GM21515 (cell line): ENCODE data around the gene SYMPK.

ENCODE experiments used
- ATAC-seq: cut with Tn5 transposase; IDR thresholded peaks from one replicate; pipeline ENCODE4 v1.9.1; 2021; ENCODE audit not compliant: unreplicated experiment

The SYMPK gene

DNA sequence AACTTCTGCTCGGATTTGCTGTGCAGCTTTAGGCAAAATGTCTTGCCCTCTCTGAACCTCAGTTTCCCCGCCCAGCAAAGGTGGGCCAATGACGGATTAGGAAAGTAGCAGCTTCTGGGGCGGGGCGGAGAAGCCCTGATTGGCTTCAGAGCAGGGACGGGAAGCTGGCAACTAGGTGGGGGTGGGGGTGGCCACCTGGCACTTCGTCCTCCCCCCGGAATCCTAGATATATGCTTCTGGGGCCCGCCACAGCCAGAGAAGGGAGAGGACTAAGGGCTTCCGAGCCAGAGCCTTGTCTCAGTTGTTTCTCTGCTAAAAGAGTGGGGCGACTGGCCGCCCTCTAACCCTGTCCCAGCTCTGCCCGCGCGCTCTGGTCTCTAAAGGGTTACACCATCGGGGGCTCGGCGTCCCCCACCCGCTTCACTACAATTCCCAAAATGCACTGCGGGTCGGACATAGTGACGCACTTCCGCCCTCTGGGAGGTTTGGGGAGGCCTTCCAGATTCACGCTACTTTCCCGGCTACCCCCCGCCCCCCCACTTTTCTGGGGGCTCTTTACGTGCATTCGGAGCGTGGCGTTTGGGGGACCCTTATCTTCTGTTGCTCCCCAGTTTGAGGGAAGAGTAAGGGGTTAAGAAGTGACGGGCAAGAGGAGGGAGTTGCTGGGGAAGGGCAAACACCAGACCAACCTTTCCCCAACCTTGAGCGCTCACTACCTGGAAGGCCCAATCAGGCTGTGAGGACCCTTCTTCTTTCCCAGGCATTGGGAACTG is 23.7 kb upstream of the SYMPK start:
- ATAC-seq, result peak; percentile 42

DNA sequence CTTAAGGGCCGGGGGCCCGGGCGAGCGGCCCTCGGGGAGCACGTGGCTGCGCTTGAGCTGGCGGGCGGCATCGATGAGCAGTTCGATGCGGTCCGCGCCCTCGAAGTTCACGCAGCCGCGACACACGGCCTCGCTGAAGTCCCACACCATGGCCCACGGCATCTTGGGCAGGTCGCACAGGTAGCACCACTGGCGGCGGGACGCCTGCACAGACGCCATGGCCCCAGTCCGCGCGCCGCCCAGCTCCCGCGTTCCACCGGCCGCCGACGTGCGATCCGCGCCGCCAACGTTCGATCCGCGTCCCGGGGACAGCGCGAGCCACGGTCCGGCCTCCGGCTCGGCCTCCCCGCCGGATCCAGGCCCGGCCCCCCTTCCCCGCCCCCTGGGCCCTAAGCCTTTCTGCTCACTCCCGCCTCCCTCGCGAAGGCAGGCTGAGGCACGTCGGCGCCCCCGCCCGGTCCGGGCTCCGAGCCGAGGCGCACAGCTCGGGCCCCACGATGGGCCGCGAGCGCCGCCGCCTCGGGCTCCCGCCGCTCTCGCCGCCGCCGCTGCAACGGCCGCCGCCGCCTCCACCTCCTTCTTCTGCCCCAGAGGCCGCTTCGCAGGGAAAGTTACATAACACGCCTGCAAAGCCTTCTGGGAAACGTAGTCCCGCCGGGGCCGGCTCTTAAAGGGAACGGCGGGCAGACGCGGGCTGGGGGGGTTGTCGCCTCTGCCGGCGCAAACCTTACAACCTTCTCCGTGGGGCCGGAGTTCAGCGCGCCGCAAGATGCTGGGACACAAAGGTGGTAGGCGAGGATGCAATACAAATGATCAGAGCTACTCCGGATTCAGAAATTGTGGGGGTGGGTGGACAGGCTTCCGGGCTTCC is 22.8 kb upstream of the SYMPK start, which contains the start of gene IRF2BP1:
Gene IRF2BP1, minus strand, starts transcription at position 586 of the 871 bp plus-strand sequence. Its CDS starts 367 bp downstream, at position 219.
- ATAC-seq, result peak; percentile 49

DNA sequence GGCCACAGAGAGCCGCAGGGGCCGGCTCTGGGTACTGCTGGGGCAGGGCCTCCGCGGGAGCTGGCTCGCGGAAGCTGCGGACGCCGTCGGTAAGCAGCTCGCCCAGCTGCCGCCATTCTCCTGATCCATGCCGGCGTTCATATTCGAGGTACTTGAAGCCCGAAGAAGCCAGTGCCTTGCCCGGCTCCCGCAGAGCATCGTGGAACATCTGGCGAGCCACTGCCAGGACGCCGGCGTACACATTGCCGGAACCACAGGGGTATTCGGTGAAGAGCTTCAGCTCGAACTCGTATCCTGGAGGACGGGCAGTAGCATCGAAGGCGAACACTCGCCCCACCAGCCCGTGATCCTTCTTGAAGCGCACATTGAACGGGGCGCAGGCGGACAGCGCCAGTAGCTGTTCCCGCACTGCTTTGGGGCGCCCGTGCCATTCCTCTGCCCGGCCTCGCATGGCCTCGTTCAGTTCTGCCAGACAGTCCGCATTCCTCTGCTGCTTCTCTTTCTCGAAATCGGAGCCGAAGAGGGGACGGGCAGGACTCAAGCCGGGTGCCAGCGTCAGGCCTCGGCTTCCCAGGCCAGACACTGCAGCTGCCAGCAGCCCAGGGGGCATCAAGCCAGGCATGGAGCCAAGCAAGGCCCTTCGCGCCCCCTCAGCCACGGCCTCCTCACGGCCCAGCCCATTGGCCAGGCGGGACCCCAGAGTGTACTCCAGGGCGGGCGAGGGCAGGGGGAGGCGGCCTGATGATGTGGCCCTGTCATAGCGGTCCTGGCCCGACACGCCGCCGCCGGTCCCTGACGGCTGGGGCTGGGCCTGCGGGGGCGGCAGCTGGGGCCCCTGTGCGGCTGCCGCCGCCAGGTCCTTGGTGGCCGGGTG is 22.0 kb upstream of the SYMPK start:
- ATAC-seq, result no peak

DNA sequence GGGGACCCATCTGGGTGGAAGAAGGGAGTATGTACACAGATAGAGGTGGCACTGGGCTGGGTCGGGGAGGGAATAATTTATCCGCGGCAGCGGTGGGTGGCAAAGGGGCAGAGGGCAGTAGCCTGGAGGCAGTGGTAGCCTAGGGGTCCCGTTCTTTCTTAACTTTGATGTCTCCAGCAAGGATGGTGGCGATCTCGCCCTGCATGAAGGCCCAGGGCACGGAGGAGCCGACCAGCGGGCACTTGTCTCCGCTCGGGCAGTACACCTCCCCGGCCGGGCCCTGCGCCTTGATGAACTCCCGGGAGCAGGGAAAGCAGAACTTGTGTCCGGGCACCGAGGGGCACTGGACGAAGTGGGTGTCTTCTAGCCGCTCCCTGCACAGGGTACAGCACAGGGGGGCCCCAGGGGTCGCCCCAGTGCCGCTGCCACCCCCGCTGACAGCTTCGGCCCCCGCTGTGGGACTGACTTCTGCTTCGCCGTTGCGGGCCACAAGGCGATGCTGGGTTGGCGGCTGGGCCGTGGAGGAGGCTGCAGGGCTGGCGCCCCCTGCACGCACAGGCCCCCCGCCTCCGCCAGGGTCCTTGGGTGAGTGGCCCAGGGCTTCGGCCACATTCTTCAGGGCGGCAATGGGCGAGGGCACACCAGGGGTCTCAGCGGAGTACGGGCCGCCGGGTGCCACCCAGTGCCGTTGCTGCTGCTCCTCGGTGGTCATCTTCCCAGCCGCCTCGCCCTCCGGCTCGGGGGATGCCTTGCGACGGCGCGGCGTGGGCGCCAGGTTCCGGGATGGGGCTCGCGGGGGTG is 21.1 kb upstream of the SYMPK start:
- no peak for ATAC-seq

DNA sequence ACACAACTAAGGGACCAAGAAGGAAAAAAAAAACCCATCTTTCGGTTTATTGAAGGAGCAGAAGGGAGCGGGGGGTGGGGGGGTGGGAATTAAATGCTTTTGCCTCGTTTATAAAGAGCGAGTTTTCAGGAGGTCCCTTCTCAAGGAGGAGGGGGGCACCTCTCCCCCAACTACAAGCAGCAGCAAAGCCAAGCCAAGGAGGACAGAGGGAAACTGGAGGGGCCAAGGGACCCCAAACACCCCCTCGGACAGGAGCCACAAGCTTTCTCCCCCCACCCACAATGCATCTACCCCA is 20.6 kb upstream of the SYMPK start:
- no peak for ATAC-seq

DNA sequence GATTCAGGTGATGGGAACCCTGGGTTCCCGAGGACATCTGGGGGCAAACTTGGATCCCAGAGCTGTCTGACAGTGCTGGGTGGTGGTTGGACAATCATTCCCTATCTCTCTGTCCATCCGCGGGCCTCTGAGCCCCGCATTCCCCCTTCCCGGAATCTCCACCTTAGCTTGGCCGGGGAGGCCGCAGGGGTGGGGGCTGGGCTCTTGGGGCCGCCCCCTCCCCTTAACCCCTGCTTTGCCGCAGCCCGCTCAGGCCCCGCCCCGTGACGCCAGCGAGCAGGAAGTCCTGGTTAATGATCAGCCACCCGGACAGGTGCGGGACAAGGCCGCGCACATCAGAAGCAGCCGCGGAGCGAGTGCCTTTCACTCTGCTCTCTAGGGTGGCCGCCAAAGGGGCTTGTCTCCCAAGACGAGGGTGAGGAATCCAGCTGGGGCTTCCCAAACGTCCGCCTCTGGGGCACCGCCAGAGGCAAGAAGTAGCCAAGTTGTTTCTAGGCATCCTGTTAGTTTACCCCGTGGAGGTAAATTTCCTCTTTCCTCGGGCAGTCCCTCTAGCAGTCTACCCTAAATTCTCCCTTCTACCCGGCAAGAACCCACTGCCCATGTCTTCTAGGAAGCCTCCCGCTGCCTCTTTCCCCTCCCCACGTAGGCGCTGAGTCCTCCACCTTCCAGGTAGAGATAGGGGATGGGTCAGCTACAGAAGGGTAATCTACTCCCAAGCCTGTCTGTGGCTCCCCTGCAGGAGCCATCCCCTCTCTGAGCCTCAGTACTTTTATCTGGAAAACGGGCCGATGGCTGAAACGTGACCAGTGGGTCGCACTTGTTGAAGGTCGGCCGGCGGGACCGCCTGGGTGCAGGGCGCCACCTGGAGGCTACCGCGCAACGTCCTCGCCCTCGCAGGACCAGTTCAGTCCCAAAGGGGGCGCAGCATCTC is 20.0 kb upstream of the SYMPK start:
- peak; percentile 30 for ATAC-seq

DNA sequence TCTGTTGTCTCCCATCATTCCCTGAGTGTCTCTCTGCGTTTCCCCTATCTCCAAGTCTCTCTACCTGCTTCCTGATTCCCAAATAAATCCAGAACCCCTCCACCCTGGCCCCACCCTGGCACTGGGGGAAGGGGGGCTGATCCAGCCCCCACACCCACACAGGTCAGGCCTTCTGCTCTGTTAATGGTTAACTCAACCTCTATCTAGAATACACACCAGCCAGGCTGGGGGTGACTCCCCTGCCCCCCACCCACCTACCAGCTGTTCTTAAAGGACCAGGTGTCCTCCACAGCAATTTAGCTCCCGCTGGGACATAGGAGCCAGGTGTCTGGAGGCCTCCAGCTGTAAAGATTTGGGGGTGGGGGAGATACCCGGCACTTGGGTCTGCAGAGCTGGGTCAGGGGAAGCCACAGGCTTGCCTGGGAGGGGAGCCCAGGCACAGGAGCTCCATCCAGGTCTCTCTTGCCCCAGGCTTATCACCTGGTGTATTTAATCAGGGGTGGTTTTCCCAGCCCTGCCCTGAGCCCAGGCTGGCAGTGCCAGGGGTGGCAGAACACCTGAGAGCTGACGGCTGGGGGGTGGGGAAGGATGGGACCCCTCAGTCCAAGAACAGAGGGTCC is 19.1 kb upstream of the SYMPK start:
- ATAC-seq, result no peak

DNA sequence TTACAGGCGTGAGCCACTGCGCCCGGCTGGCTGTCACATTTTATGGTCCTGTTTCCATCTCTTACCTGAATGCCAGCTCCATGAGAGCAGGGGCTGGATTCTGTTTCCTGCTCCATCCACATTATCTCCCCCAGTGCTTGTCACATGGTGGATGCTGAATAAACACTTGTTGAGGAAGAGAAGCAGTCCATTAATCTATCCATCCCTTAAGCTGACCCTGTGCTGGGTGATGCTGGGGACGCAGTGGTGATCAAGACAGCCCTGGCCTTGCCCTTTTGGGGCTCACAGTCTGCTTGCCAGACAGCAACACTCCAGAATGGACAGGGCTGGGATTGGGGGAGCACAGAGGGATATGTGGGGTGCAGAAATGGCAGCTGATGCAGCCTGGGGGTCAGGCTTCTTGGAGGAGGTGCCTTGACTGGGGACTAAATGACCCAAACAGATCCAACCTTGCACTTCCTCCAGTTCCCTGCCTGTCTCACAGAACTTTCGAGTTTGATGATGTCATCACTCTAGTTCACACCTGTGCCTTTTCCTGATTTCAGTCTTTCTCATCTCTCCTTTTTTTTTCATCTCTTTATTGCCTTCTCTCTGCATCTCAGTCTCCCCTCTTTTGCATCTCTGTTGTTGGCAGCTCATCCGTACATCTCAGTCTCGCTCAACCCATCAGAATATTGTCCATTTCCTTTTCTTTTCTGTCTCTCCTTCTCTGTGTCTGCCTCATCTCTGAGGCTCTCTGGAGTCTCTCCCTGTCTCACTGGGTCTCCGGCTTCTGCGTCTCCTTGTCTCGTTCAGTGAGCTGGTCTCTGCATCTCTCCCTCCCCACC is 18.3 kb upstream of the SYMPK start:
- no peak for ATAC-seq

DNA sequence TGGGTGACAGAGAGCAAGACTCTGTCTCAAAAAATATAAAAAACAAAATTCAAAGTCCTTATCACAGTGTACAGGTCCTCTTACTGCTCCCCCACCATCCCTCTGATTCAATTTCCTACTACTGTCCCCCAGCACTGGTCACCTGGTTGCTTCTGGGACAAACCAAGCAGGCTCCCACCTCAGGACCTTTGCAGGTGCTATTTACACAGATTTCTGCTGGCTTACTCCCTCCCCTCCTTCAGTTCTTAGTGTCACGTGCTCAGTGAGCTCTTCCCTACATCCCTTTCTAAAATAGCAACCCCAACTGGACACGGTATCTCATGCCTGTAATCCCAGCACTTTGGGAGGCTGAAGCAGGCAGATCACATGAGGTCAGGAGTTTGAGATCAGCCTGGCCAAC is 17.0 kb upstream of the SYMPK start:
- ATAC-seq, result no peak

DNA sequence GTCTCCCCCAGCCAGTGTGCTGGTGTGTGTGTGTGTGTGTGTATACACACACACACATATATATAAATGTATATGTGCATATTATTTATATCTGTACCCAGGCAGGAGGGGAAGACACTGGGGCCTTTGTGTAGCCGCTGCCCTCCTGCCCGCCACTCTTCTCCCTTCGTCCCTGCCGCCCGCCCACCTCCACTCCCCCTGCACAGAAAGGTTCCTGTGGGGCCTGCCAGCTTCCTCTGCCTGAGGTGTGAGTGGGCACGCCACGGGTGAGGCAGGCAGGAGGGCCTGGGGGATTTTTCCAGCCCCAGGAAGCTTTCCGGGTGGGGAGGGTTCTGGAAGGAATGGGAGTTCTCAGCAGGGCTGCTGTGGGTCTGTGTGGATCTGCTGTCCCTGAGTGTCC is 16.1 kb upstream of the SYMPK start:
- no peak for ATAC-seq

DNA sequence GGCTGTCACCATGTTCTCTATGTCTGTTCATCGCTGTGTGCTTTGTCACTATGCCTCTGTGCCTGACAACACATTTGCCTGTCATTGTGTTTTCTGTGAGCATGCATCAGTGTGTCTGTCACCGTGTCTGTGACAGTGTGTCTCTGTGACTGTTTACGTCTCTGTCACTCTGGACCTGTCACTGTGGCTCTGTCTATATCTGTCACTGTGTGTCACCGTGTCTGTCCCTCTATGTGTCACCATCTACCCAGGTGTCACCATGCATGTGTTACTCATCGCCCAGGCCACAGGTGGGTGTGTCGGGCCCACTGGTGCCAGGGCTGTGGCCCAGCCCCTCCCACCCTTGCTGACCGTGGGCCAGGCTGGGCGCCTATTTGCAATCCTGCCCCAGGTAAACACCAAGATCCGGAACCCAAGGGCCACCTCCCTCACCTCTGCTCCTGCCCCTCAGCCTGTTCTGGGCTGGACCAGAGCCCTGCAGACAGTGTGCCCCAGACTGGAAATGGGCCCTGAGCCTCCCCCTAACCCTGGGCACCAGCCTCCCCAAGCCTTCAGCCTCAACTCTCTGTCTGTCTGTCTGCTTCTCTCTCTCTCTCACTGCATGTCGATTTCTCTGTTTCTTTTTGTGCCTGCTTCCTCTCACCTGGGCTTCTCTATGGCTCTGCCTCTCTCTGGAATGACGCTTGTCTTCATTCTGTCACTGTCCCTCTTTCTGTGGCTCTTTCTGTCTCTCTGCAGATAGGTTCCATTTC is 15.3 kb upstream of the SYMPK start:
- no peak for ATAC-seq

DNA sequence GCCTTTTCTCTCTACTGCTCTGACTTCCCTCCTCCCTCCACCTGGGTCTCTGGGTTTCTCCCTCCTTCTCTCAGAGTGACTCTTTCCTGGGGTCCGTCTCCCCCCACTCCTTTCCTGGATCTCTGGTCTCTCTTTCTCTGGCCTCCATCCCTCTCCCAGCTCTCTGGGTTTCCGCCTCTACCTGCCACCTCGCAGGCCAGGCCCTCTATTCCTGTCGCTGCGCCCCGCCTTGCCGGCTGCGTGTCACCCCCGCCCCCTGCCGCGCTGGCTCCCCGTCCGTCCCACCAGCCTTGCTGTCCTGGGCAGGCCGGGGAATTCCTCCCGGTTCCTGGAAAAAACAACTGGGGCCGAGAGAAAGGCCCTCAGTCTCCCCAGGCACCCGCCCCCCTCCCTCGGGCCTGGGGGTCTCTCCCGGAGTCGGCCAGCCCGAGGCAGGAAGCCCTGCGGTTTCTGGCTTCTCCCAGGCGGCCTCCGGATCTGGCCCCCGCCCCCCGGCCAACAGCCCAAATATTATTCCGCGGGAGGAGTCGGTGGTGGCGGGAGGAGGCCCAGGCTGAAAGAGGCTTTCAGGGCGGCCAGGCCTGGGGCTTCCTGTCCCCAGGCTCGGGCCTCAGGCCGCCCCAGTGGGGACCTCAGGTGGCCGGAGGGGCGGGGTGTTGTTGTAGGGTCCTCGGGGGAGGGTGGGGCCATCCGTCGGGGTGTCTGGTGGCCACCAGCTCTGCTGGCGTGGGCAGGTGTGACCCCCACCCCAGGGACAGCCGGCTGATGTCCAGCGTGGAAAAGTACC is 13.7 kb upstream of the SYMPK start:
- ATAC-seq, result no peak

DNA sequence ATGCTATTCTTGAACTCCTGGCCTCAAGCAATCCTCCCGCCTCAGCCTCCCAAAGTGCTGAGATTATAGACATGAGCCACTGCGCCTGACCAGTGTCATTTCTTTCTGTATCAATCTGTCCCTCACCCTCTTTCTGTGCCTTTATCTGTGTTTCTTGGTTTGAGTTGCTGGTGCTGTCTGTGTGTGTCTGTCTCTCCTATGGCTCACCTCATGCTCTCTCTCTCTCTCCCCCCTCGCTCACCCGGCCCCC is 13.1 kb upstream of the SYMPK start:
- no peak for ATAC-seq

DNA sequence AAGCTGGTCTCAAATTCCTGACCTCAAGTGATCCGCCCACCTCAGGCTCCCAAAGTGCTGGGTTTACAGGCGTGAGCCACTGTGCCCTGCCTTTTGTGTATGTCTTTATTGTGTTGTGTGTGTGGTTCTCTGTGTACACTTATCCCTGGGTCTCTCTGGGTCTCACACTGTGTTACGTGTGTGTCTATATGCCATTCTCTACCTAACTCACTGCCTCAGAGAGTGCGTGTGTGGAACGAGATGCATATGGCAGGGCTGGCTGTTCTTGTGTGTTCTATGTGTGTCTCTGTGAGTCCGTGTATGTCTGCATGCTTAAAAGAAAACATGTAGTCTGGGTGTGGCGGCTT is 11.6 kb upstream of the SYMPK start:
- ATAC-seq, result no peak

DNA sequence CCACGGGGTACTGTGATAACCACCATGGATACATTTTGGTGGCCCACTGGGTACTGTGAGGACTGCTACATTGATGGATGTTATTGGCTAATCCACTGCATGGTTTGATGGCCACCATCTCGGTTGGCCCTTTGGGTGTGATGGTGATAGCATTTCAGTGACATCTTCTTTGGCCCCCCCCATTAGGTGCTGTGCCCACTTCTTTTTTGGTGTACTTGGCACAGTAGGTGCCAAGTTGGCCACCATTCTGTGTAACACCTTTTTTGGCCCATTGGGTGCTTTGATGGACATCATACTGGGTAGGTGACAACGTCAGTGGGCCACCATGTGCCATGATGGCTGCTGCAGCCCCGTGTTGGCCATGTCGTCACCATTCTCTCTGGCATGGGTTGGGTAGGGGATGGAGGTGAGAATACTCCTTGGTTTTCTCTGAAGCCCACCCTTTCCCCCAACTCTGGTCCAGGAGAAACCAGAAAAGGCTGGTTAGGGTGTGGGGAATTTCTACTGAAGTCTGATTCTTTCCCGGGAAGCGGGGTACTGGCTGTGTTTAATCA is 10.3 kb upstream of the SYMPK start:
- ATAC-seq, result no peak

DNA sequence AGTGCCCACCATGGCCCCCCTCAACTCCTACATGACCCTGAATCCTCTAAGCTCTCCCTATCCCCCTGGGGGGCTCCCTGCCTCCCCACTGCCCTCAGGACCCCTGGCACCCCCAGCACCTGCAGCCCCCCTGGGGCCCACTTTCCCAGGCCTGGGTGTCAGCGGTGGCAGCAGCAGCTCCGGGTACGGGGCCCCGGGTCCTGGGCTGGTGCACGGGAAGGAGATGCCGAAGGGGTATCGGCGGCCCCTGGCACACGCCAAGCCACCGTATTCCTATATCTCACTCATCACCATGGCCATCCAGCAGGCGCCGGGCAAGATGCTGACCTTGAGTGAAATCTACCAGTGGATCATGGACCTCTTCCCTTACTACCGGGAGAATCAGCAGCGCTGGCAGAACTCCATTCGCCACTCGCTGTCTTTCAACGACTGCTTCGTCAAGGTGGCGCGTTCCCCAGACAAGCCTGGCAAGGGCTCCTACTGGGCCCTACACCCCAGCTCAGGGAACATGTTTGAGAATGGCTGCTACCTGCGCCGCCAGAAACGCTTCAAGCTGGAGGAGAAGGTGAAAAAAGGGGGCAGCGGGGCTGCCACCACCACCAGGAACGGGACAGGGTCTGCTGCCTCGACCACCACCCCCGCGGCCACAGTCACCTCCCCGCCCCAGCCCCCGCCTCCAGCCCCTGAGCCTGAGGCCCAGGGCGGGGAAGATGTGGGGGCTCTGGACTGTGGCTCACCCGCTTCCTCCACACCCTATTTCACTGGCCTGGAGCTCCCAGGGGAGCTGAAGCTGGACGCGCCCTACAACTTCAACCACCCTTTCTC is 9.4 kb upstream of the SYMPK start:
- no peak for ATAC-seq
